GM19397 (cell line): ENCODE results near the gene DBNL.

ENCODE experiments used
- ATAC-seq: cut with Tn5 transposase; IDR thresholded peaks from one replicate; pipeline ENCODE4 v1.9.1; 2021; ENCODE audit warnings: mild to moderate bottlenecking, moderate library complexity; ENCODE audit not compliant: unreplicated experiment

DBNL gene

GRCh38 chr7:44107961-44108767 is 63.7 kb downstream of the DBNL start:
- ATAC-seq = no peak

GRCh38 chr7:44108768-44109750 is 64.6 kb downstream of the DBNL start:
- no peak for ATAC-seq

GRCh38 chr7:44109991-44110390 is 65.5 kb downstream of the DBNL start:
- no peak for ATAC-seq

- no peak for ATAC-seq
Observed at GRCh38 chr7:44110719-44111635, 66.5 kb downstream of the DBNL start.
